Epithelial cell of esophagus (primary cell): ENCODE results near the gene RITA1.

ENCODE experiments used
- DNase-seq: peaks from one replicate; pipeline ENCODE4 v3.0.0; 2010; ENCODE audit warnings: low read depth
- H3K4me3 ChIP-seq: 2 replicates; pipeline ENCODE4 v1.5.1; 2011; ENCODE audit warnings: mild to moderate bottlenecking, low read length, control low read depth
- TF ChIP-seq, protein P1 (sequence below): IDR thresholded peaks from 2 replicates; pipeline ENCODE4 v1.5.1; 2011; ENCODE audit warnings: low read depth, mild to moderate bottlenecking, low read length, control low read depth, inconsistent platforms; ENCODE audit not compliant: insufficient read depth; ENCODE audit errors: missing control alignments

Gene RITA1, protein sequence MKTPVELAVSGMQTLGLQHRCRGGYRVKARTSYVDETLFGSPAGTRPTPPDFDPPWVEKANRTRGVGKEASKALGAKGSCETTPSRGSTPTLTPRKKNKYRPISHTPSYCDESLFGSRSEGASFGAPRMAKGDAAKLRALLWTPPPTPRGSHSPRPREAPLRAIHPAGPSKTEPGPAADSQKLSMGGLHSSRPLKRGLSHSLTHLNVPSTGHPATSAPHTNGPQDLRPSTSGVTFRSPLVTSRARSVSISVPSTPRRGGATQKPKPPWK

DNA sequence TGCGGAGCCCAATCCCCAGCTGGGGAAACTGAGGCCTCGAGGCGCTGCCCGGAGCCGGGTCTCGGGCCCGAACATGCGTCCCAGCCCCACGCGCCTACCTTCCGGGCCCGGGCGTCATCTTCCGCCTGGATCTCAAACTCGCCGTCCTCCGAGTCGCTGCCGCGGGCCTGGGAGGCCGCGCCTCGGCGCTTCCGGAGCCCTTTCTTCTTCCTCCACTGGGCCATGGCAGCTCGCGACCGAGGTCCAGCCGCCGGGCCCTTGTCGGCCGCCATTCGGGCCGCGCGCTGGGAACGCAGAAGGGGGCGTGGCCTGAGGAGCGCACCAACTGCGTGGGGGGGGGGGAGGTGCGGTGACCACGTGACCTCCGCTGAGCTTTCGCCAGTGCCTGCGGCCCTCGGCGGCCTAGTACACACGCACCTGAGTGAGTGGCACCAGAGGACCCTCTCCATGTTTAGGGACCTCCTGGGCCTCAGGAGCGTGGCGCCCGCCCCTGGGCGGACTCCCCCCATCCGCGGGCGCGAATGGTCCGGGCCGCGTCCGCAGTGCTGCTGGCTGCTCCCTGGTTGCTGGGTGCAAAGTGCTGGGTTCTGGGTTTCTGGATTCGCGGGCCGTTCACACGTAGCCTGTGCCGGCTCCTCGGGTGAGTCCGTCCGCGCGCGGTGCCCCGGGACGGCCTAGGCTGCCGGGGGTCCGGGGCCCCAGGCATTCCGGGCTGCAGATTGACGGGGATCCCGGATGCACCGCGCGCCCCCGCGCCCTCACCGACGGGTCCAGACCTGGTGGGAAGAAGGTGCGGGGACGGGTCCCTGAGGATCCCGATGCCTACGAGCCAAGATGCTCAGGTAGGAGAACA, at the start of gene RITA1, which contains the start of gene DDX54:
RITA1 (plus strand) TSS at position 542 of the 853 bp plus-strand sequence. CDS start 1,026 bp downstream, outside the sequence.
DDX54 (minus strand) TSS at position 299 of the 853 bp plus-strand sequence; CDS start at position 272, 27 bp downstream.
- TF ChIP-seq, protein P1, sequence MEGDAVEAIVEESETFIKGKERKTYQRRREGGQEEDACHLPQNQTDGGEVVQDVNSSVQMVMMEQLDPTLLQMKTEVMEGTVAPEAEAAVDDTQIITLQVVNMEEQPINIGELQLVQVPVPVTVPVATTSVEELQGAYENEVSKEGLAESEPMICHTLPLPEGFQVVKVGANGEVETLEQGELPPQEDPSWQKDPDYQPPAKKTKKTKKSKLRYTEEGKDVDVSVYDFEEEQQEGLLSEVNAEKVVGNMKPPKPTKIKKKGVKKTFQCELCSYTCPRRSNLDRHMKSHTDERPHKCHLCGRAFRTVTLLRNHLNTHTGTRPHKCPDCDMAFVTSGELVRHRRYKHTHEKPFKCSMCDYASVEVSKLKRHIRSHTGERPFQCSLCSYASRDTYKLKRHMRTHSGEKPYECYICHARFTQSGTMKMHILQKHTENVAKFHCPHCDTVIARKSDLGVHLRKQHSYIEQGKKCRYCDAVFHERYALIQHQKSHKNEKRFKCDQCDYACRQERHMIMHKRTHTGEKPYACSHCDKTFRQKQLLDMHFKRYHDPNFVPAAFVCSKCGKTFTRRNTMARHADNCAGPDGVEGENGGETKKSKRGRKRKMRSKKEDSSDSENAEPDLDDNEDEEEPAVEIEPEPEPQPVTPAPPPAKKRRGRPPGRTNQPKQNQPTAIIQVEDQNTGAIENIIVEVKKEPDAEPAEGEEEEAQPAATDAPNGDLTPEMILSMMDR: no peak
- peak within 1 kb of the TSS; percentile 86 for H3K4me3 ChIP-seq
- peak; percentile 80 for DNase-seq

DNA sequence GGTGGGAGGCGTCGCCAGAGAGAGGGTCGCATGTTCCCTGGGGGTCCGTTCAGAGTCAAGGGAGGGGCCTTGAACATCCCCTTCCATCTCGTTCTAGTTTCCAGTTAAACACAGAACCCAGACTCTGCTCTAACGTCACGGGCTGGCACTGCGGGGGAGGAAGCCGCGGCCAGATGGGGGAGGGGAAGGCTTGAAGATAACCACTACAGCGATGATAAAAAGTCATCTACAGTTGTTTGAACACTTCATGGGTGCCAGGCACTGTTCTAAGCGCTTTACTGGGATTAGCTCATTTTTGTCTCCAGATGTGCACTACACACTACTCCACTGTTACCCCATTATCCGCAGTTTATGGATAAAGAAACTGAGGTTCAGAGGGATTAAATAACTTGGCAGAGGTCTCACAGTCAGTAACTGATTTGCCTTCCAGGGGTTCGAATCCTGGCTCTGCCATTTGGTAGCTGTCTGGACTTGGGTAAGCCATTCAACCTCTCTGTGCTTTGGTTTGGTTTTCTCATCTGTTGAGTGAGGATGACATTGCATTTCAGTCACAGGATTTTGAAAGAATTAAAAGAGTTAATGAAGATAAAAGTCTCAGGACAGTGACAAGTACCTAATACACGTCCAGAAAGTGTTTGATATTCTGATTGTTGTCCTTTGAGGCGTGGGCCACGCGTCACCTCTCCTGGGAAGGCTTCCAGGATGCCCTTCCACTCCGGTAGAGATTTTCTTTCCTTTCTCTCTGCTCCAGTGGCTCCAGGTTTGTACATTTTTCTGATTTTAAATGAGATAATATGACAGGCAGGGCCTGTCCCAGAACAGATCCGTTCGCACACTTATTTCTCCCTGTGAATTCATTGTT, 49.2 kb upstream of the RITA1 start:
- no peak overlapping the region for H3K4me3 ChIP-seq
- no peak for DNase-seq

DNA sequence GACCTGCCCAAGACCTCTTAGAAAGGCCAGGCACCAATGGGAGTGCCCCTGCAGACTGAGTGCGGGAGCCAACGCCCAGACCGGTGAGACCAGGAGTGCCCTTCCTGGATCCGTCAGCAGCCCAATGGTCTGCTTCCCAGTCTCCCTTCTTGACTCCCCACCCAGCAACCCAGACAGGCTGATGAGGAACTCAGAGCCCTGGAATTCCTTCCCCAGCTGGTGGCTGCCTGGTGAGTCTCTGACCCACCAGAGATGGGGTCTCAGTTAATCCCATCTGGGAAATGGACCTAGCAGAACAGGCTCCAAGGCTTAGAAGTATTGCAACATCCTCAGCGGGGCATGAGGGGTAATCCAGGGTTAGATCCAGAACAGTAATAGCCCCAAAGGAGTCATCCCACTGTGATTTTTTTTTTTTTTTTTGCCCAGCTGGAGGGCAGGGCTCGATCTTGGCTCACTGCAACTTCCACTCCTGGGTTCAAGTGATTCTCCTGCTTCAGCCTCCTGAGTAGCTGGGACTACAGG, 48.5 kb upstream of the RITA1 start:
- TF ChIP-seq, protein P1: no peak
- no peak for DNase-seq
- H3K4me3 ChIP-seq: no peak overlapping the region

More for the DNA sequence above, 49.2 kb upstream of the RITA1 start:
- TF ChIP-seq, protein P1: no peak

DNA sequence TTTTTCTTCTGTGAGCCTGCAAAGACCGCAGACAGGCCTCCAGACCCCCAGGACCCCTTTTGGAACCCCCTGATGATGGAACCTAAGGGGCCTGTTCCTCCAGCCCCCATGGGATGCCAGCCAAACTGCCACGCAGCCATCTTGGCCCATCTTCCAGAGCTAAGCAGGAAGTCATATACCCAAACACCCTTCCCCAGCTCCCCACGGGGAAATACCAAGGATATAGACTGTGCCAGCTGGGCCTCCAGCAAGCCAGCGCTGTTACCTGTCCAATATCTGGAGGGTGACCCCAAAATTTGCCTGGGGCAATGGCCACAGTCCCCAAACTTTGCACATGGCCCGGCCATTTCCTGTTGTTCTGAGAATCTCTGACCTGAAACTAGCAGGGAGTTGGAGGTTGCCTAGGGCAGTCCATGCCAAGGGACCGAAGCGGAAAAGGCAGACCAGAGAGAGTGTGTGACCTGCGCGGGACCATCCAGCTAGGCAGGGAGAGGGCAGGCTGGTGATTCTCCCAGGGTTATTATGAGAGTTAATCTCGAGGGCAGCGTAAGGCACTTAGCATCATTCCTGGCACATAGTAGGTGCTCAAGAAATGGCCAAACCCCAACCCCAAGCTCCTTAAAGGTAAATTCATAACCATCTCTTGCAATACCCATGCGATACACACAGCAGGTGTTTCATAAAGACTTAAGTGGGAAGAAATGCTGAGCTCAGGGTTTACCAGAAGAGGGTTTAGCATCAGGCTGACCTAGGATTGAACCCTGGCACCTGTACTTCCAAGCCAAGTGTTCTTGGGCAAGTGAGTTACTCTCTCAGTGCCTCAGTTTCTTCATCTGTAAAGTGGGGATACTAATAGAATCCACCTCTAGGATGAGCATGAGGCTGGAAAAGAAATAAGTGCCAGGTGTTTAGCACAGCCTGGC, 47.4 kb upstream of the RITA1 start:
- TF ChIP-seq, protein P1: no peak
- H3K4me3 ChIP-seq: no peak overlapping the region
- no peak for DNase-seq

DNA sequence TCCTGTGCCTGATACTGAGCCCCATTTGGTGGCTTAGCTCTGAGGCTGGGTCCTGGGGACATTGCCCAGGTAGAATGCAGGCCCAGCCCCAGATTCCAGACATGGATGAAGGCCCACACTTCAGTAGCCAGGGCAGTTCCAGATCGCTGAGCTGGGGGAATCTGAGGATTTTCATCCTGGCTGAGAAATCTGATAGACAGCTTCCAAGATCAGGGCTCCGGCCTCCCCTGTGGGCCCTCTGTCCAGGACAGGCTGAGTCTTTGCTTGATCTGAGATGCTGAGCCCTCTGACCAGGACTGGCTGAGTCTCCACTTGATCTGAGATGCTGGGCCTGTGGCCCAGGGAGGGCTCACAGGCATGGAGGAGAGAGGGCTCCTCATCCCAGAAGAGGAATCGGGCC, 46.7 kb upstream of the RITA1 start:
- no peak for DNase-seq
- TF ChIP-seq, protein P1: no peak

More for the DNA sequence above, 46.7 kb upstream of the RITA1 start:
- no peak overlapping the region for H3K4me3 ChIP-seq
